GM10847 (cell line): ENCODE measurements around the gene CGREF1.

Experiments
- POLR2A ChIP-seq: IDR thresholded peaks from 2 replicates; pipeline ENCODE4 v1.6.1; 2011; ENCODE audit not compliant: insufficient read length; ENCODE audit errors: extremely low read depth

CGREF1 gene

GRCh38 chr2:27085673-27086089 is 33.2 kb downstream of the CGREF1 start:
- TF ChIP-seq POLR2A, result no peak

GRCh38 chr2:27085062-27085672 is 33.8 kb downstream of the CGREF1 start:
- TF ChIP-seq POLR2A, result no peak

- no peak for TF ChIP-seq POLR2A
Observed at GRCh38 chr2:27084297-27085061, 34.4 kb downstream of the CGREF1 start.

GRCh38 chr2:27083410-27084296 is 35.3 kb downstream of the CGREF1 start:
- TF ChIP-seq POLR2A, result no peak

- TF ChIP-seq POLR2A, result no peak
Observed at GRCh38 chr2:27082773-27083409, 36.0 kb downstream of the CGREF1 start.

- no peak for TF ChIP-seq POLR2A
Observed at GRCh38 chr2:27081984-27082772, 36.8 kb downstream of the CGREF1 start.

GRCh38 chr2:27080603-27080936 is 38.4 kb downstream of the CGREF1 start:
- no peak for TF ChIP-seq POLR2A

- TF ChIP-seq POLR2A, result no peak
Observed at GRCh38 chr2:27080140-27080469, 38.8 kb downstream of the CGREF1 start.

GRCh38 chr2:27079233-27080139 is 39.4 kb downstream of the CGREF1 start:
- TF ChIP-seq POLR2A, result no peak

- no peak for TF ChIP-seq POLR2A
Observed at GRCh38 chr2:27078267-27079194, 40.4 kb downstream of the CGREF1 start, which contains the start of gene EMILIN1. EMILIN1 (plus strand) TSS chr2:27078615; CDS start chr2:27079066, 451 bp downstream.

- TF ChIP-seq POLR2A, result no peak
Observed at GRCh38 chr2:27077231-27077630, 41.7 kb downstream of the CGREF1 start.

GRCh38 chr2:27076323-27076722 is 42.6 kb downstream of the CGREF1 start:
- no peak for TF ChIP-seq POLR2A
